GM19372 (cell line): ENCODE data around the gene TMEM161B.
"Not testable (repeated sequence)": the region's sequence is repeated elsewhere in the genome, so short reads cannot be mapped to it uniquely, and the experiment has no call there.

Experiments used
- ATAC-seq: cut with Tn5 transposase; IDR thresholded peaks from one replicate; pipeline ENCODE4 v1.9.1; 2021; ENCODE audit warnings: mild to moderate bottlenecking, low read depth, moderate library complexity; ENCODE audit not compliant: unreplicated experiment

TMEM161B gene

DNA sequence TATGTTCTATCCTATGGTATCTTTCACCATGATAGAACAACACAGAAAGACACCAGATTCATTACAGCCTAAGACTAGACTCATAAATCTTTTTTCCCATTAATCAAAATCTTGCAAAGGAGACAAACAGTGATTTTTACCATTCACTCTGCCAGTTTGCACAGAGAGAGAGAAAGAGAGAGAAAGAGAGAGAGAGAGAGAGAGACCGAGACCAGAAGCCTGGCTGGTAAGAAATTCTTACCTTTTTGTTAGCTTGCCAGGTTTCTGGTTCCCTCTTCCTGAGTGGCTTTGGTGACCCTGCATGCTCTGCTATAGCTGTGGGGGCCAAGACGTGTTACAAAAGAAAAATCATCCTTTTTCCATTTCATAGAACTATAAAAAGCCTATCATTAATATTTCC is 18.6 kb downstream of the TMEM161B start:
- ATAC-seq: no peak

DNA sequence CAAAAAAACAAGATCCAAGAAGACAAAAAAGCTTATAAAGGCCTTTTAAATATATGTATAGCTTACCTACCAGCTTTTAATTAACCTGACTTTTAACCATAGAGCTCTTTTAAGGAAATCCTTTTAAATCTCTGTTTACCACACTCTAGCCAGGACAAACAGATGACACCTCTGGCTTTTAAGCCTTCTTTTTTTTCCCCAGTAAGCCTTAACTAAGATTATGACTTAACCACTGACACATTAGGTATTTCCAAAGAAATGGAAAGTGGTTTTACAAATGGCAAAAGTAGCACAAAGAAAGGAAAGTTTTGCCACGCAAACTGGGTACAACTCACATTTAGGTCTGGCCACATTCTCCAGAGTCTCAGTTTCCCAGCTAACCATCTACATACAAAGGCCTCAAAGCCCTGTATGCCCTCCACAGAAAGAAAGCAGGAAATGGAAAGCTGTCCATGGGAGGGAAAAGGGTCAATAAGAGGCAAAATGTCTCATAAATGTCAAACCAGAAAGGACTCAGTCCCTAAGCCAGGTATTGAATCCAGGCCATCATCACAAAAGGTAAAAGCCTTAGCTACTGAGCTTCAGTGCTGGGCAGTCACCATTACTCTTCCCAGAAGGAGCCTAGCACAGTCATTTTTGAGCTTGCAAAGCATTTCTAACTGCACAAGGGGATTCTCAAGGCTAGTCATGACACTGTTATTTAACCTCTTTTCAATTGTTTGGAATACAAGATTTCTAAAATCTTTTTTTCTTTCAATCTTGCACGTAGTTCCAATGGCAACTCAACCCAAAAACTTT is 19.7 kb downstream of the TMEM161B start:
- ATAC-seq: no peak

DNA sequence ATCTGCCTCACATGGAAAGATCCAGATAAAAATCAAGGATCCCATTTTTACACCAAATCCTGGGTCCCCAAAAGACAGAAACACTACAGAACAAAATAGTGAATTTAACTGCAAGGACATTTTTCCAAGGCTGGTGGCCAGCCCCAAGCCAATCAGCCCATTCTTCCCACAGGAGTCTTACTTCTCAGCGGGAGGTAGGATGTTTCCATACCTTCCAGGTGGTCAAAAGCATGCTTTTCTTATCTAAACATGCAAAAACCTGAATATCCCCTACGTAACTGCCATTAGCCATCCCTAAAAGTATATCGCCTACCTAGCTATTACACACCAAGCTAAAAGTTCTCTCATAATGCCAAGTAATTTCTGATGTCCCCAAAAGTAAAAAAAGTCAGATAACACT is 20.6 kb downstream of the TMEM161B start:
- no peak for ATAC-seq

DNA sequence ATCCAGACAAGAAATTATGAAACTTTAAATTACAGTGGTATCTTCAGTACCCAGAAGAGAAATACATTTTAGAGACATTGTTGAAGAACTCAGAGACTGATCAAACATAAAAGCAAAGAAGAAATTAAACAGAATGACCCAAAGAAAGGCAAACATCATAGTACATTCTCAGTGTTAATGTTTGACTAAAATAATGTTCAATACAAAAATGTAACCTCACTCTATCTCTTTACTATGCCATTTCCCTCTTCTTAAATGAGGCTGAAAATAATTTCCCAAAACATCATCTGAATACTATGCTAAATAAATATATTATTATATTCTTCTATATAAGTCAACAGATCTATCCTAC is 22.8 kb downstream of the TMEM161B start:
- no peak for ATAC-seq

DNA sequence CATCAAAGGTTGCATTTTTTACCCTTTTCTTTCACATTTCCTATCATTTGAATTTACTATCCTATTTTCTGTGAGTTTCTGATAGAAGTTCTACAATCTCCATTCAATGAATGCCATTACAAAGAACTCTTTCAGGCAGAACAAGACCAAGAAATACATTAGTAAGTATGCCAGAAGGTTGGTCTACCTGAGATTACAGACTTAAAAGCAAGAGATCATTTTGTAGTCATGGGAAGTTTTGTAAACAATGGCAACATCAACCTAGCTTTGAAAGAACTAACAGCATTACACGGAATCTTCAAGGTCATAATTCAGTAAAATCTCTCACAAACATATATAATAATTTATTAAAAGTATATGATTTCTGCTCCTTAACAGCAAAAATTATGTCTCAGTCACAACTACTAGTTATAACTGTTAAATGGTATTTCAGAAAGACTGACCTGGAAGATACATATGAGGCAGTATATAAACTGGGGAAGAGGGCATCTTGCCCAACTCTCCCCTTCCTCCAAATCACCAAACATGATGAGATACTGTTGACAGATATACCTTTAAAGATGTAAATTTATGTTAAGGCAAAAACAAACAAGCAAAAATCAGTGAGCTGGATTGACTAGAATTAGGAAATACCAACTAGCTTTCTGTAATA is 23.3 kb downstream of the TMEM161B start:
- no peak for ATAC-seq

DNA sequence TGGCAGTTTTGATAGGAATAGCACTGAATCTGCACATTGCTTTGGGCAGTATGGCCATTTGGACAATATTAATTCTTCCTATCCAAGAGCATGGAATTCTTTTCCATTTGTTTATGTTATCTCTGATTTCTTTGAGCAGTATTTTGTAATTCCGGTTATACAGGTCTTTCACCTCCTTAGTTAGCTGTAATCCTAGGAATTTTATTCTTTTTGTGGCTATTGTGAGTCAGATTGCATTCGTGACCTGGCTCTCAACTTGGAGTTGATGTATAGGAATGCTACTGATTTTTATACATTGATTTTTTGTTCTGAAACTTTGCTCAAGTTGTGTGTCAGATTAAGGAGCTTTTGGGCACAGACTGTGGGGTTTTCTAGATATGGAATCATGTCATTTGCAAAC is 24.0 kb downstream of the TMEM161B start:
- no peak for ATAC-seq

DNA sequence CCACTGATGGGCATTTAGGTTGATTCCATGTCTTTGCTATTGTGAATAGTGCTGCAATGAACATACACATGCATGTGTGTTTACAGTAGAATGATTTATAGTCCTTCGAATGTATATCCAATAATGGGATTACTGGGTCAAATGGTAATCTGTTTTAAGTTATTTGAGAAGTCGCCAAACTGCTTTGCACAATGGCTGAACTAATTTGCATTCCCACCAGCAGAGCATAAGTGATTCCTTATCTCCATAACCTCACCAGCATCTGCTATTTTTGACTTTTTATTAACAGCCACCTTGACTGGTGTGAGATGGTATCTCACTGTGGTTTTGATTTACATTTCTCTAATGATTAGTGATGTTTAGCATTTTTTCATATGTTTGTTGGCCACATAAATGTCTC is 25.2 kb downstream of the TMEM161B start:
- not testable (repeated sequence) for ATAC-seq

DNA sequence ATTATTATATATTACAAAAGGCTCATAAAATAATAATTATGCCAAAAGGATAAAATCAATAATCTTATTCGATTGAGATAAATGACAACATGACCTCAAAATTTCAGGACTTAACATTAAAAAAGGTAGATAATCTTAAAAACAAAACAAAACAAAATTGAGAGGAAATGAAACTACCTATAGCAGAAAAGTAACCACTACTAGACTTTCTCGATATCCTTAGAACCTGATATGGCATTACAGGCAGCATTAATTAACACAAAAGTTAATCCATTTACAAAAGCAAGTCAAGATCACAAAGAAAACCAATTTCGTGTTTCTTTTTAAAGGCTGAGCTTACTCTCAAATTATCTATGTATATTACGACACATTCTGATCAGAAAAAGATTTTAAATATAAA is 29.9 kb downstream of the TMEM161B start:
- ATAC-seq: no peak

DNA sequence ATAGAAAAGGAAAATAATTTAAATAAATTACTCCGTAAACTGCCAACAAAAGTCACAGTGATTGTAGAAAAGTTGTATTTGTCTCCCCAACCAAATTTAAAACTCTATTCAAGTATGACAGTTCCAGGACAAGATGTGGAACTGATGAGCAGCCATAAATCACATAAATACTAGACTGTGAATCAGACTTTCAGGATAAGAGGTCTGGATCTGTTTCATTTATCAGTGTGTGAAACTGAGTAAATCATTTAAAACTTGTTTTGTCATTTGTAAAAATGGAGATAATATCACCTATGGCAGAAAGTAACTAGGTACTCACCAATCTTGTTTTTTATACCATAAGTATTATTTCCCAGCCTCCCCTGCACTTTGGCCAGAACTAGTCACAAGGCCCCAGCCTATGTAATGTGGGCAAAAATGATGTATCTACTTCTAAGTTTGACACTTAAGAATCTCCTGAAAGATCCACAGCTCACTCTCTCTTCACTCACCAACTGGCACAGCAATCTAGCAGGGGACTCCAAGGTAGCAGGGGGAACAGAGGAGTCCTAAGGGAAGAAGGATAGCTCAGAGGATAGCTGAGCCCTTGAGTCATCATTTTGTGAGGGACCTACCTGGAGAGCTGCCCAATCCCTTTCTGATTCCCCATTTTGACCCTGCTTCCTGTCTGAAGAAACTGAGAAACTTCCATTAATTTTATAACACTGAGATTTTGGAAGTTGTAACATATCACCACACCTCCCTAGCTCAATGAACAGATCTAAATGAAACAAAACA is 31.6 kb downstream of the TMEM161B start:
- no peak for ATAC-seq

DNA sequence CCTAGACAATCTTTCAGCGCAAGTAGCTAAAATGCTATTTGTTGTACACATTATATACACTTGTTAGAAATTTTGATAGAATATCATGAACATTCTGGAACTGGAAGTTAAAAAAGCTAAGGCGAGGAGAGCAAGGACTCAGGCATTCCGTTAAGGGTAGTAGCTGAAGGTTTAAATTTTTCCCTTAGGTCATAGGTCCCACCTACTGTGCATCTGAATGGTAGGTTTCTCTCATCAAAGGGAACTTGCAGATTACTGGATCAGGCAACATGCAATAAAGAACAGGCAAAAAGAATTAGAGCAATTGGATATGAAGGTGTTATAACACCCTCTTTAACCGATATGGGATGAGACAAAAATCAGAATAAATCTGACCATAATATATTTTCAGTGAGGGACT is 32.8 kb downstream of the TMEM161B start:
- ATAC-seq: no peak

DNA sequence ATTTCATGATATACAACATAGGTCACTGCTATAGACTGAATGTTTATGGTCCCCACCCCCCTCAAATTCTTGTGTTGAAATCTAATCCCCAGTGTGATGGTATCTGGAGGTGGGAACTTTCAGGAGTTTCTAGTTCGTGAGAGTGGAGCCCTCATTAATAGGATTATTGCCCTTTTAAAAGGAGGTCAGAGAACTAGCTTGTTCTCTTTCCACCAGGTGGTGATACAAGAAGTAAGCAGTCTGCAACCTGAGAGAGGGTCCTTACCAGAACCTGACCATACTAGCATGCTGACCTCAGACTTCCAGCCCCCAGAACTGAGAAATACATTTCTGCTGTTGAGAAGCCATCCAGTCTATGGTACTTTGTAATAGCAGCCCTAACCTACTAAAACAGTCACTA is 33.3 kb downstream of the TMEM161B start:
- ATAC-seq: no peak

DNA sequence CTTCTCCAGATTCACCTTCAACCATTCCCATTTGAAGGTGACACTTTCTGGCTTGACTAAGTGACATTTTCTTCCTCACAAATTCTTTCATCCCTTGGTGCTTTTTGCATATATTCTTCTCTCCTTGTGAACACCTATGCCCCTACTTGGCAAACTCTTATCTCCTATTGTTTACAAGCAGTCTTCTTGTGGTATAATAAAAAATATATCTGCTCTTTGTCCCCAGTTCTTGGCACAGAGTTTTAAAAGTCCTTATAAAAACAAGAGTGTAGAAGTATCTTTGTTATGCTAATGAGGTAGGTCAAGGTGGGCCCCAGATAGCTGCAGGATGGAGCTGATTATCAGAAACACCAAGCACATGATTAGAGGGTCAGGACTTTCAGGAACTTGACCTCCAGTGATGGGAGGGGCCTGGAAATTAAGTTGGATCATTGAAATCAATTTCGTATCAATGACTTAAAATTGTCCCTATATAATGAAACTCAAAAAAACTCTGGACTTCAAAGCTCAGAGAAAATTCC is 38.0 kb downstream of the TMEM161B start:
- ATAC-seq: no peak

DNA sequence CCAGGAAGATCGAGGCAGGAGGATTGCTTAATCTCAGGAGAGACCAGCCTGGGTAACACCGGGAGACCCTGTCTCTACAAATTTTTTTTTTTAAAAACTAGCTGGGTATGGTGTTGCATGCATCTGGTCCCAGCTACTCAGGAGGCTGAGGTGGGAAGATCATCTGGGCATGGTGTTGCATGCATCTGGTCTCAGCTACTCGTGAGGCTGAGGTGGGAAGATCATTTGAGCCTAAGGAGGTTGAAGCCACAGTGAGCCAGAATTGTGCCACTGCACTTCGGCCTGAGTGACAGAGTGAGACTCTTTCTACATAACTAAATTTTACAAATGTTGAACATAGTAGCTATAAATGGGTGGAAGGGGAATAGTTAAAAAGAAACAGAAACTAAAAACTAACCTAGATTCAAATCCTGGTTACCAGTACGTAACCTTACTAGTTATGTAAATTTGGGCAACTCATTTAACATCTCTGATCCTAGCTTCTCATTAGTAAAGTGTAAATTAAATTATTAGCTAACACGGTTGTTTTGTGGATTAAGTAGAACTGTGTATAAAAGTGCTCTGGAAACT is 41.7 kb downstream of the TMEM161B start:
- ATAC-seq: no peak

DNA sequence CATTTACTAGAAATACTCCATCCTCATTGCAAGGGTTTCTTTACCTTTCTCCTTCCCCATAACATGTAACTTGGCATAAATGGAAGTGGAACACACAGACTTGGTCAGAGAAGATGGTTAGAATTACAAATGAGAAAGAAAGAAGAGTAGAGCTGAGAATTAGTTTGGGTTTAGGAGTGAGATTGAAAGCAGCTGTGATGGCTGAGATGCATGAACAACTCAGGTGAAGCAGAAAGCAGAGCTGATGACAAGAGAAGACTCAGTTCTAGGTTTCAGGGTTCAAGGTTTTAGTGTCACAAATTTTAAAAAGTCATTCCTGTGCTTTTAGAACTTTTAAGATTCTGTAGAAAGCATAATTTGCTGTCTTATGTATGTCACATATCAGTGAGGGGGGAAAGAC is 54.0 kb downstream of the TMEM161B start:
- ATAC-seq: no peak

DNA sequence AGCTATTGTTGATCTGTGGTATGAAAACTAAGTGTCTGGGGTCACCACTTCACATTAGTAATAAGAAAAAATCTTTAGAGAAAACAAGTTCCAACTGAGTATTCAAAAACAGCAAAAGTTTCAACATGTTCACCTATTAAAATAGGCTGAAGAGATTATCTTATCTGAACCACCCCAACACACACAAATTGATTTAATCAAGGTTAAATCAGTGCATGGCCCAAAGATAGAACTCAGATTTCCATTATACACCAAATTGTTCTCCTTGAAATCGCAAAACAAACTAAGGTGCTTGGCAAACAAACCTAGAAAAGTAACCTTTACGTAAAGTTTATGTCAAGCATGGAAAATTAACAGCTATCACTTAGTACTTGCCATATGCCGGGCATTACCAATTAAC is 61.1 kb downstream of the TMEM161B start:
- ATAC-seq: no peak

DNA sequence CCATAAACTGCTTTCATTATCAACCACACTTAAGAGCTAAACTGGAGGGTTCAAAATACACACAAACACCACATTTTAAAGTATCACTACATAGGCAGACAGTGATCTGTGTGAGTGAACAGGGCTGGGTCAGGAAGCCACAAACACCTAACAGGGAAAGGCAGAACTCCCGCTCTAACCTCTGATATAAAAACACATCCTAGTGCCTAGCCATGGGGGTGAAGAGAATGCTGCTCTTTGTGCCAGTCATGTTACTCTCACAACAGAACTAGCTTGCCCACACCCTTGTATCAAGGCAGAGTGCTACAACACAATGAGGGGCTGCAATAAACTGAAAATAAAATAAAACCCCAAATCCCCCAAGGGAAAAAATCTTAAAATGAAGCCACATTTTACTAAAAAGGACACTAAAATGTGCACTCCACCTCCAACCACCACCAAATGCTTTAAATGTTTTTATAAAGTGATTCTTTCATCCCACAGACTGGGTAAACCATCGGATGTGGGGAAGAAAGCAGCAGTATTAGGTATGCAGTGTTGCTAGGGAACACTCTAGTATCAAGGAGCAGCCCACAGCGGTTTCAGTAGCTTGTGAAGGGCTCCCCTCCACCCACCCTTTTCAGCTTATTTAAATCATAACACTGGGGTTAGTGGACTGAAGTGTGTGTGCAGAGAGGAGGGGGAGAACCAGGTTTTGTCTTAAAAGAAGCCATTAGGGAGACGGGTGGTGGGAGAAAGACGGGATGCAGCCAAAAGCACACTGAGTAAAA is 64.5 kb downstream of the TMEM161B start:
- ATAC-seq: no peak

DNA sequence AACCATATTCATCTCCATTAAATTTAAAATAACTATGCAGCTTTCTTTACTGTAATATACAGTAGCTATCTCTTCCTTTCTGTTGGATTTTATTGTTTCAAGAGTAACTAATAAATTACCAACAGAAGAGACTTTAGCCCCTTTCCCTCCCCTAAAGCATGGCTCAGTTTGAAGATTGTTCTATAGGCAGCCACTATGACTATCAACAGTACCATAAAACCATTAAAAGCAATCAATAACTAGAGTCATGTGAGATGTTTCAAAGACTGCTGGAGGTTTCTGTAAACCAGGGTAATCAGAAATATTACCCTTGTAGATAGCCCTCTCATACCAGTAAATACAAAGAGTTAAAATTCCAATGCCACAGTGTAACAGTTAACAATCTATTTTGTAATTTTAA is 73.0 kb downstream of the TMEM161B start:
- no peak for ATAC-seq

DNA sequence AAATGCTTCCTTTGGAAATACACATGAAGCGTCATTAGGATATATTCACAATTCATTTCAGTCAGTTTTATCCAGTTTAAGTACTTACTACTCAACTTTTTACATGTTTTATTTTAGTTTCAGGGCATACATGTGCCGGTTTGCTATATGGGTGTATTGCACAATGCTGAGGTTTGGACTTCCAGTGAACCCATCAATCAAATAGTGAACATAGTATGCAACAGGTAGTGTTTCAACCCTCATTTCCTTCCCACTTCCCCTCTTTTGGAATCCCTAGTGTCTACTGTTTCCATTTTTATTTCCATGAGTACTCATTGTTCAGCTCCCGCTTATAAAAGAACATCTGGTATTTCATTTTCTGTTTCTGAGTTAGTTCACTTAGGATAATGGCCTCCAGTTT is 74.7 kb downstream of the TMEM161B start:
- ATAC-seq: no peak

DNA sequence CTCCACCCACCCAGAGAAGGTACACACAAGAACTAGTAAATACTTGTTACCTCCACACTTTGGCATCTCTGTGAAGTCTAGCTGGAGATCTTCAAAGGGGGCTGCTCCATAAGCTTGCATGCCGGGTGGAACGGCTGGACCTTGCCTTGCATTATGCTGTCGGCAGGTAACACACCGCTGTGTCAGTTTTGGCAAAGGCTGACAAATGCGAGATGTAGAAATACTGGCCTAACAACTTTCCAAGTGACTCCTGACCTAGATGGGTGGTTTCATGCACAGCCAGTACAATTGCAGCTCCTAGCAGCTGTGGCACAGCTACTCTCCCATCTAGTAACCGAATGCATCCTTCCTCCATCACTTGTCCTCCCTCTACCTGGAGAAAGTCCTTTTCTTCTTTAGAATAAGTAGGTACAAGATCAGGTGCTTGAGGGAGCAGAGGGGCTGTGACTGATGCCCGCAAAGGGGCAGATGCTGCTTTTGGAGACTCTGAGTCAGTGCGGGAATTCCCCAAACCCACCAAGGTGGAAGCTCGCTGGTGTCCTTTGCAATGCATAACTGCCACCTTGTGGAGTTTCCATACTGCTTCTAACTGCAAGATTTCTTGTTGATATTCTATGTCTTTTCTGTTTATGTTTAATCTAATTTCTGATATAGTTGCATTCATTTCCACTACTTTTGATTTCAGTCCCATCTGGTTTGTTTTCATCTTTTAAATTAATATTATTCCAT is 78.4 kb downstream of the TMEM161B start:
- no peak for ATAC-seq

DNA sequence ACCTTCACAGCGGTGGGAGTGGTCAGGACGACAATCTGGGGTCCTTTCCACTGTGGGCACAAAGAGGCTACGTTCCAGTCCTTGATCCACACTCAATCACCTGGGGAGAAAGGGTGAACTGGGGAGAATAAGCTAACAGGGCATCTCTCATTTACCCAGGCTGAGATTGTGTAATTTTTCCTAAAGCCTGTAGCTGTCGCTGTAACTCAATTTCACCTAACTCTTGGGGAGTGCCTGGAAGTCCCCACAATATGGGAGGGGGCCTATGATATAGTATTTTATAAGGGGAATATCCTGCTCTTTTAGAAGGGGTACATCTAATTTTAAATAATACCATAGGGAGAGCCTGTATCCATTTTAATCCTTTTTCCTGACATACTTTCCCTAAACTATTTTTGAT is 79.2 kb downstream of the TMEM161B start:
- ATAC-seq: not testable (repeated sequence)
